ENCODE data around the gene DENND1A. TPM values are rescaled to one million over a fixed set of nuclear protein-coding genes. Genes with fewer than 3 reads are reported as not detected.
A peak's percentile ranks its signal among the peaks of the same experiment; 100 is the strongest.

The DENND1A gene
- total and polyA plus RNA-seq, 2 of the 13 experiments (the other 11 are each of a cell fraction or from before 2014, with no cell fraction given) = 14.8 to 30.1 TPM

- DNase-seq (ENCODE audit: low spot score) (no peak), ATAC-seq (no peak), FAIRE-seq (no peak)
- no TSS peak for BruUV-seq (replicated peaks)
- Histone ChIP-seq H3K79me2 (ENCODE audit: insufficient read depth, low read length) (peaks cover 29% of the 10 kb centered on the region), H4K20me1 (ENCODE audit: insufficient read depth, low read length) (no peaks in the 10 kb centered on the region; the same call in 1 of the 2 replicates), H3K27me3 (ENCODE audit: control insufficient read depth in 1 of 2, insufficient read depth in 2 of 2, low read length in 2 of 2) (no peaks in the 10 kb centered on the region), H3K9me3 (ENCODE audit: low read length) (peaks cover 20% of the 10 kb centered on the region), H3K9ac (ENCODE audit: insufficient read depth, low read depth, low read length) (no peak overlapping the region), H3K4me1 (ENCODE audit: insufficient read depth, low read length) (no peaks in the 10 kb centered on the region), H3K27ac (ENCODE audit: extremely low read length, insufficient read depth, low read length) (no peak overlapping the region), H3K4me3 (replicated peaks in 1 of 3; ENCODE audit: insufficient read depth in 1 of 3, low read depth in 2 of 3, low read length in 3 of 3) (no peak overlapping the region), H3K36me3 (replicated peaks in 1 of 2; ENCODE audit: control insufficient read depth in 1 of 2, insufficient read depth in 2 of 2, low read length in 2 of 2) (no peaks in the 10 kb centered on the region), H2AFZ (ENCODE audit: low read length) (no peak overlapping the region), H3K4me2 (ENCODE audit: low read depth, low read length) (no peak overlapping the region)
- intact Hi-C loops (cut with micrococcal nuclease; ENCODE audit: unreplicated experiment) = no loop called here
- ChIA-PET CTCF (ENCODE audit: low intra/inter-chr PET ratio, low total read pairs) (no interaction called here), POLR2A (no interaction called here)
- TF ChIP-seq ZNF317 (CRISPR knock-in tag; IDR thresholded peaks at IDR 0.05) = peak; percentile 99
- TF ChIP-seq ZFP1 (CRISPR knock-in tag; IDR thresholded peaks at IDR 0.05) = peak; percentile 24; the same call in 1 of the 2 replicates
- TF ChIP-seq ZNF672 (CRISPR knock-in tag; IDR thresholded peaks at IDR 0.05) = no peak
- TF ChIP-seq, protein P1, sequence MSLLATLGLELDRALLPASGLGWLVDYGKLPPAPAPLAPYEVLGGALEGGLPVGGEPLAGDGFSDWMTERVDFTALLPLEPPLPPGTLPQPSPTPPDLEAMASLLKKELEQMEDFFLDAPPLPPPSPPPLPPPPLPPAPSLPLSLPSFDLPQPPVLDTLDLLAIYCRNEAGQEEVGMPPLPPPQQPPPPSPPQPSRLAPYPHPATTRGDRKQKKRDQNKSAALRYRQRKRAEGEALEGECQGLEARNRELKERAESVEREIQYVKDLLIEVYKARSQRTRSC (CRISPR knock-in tag; IDR thresholded peaks at IDR 0.05; ENCODE audit: low read depth) = no peak
- TF ChIP-seq ADNP (CRISPR knock-in tag; IDR thresholded peaks at IDR 0.05) = no peak
- in situ Hi-C loops (cut with HindIII; ENCODE audit: extremely low pct_ligation_motif_present, low pct_unique_long_range_greater_than_20kb) = no loop called here
Observed at GRCh38 chr9:123828449-123828848, 101.5 kb downstream of the DENND1A start.

GRCh38 chr9:123825342-123826060 is 104.4 kb downstream of the DENND1A start:
- no peak for TF ChIP-seq ZNF337 (CRISPR knock-in tag; IDR thresholded peaks at IDR 0.05; ENCODE audit: borderline replicate concordance, low read depth)
- TF ChIP-seq ZBTB20 (CRISPR knock-in tag; IDR thresholded peaks at IDR 0.05; ENCODE audit: borderline replicate concordance, low read depth) = no peak
- no peak for TF ChIP-seq KLF15 (CRISPR knock-in tag; IDR thresholded peaks at IDR 0.05; ENCODE audit: borderline replicate concordance)
- TF ChIP-seq MTA1 (CRISPR knock-in tag; IDR thresholded peaks at IDR 0.05; ENCODE audit: borderline replicate concordance) = no peak
- no peak for TF ChIP-seq MEIS2 (CRISPR knock-in tag; IDR thresholded peaks at IDR 0.05)
- TF ChIP-seq ZFY (CRISPR knock-in tag; IDR thresholded peaks at IDR 0.05) = no peak
- TF ChIP-seq ZNF878 (CRISPR knock-in tag; IDR thresholded peaks at IDR 0.05) = no peak
- TF ChIP-seq ZNF703 (CRISPR knock-in tag; IDR thresholded peaks at IDR 0.05; ENCODE audit: borderline replicate concordance) = no peak
- no peak for TF ChIP-seq POLR2AphosphoS5 (IDR thresholded peaks at IDR 0.05; ENCODE audit: low read depth, low read length)
- TF ChIP-seq BHLHE40 (IDR thresholded peaks at IDR 0.05; ENCODE audit: low read length) = no peak
- TF ChIP-seq FOSL2 (CRISPR knock-in tag; IDR thresholded peaks at IDR 0.05) = no peak
- FAIRE-seq (no peak), DNase-seq (ENCODE audit: low spot score) (peak; percentile 32), ATAC-seq (no peak)
- Histone ChIP-seq H2AFZ (ENCODE audit: low read length) (no peak overlapping the region), H3K9ac (ENCODE audit: insufficient read depth, low read depth, low read length) (no peak overlapping the region), H3K27me3 (ENCODE audit: control insufficient read depth in 1 of 2, insufficient read depth in 2 of 2, low read length in 2 of 2) (no peaks in the 10 kb centered on the region; a peak in 1 of 5 replicates), H3K4me2 (ENCODE audit: low read depth, low read length) (no peak overlapping the region), H3K79me2 (ENCODE audit: insufficient read depth, low read length) (peaks cover 21% of the 10 kb centered on the region), H3K27ac (ENCODE audit: extremely low read length, insufficient read depth, low read length) (no peak overlapping the region), H3K4me3 (replicated peaks in 1 of 3; ENCODE audit: insufficient read depth in 1 of 3, low read depth in 2 of 3, low read length in 3 of 3) (no peak overlapping the region), H3K9me3 (ENCODE audit: low read length) (peaks cover 20% of the 10 kb centered on the region), H3K36me3 (replicated peaks in 1 of 2; ENCODE audit: control insufficient read depth in 1 of 2, insufficient read depth in 2 of 2, low read length in 2 of 2) (no peaks in the 10 kb centered on the region), H3K4me1 (ENCODE audit: insufficient read depth, low read length) (peaks cover 12% of the 10 kb centered on the region; the same call in 1 of the 2 replicates), H4K20me1 (ENCODE audit: insufficient read depth, low read length) (no peaks in the 10 kb centered on the region; the same call in none of the 2 replicates)
- CTCF ChIA-PET (ENCODE audit: low intra/inter-chr PET ratio, low total read pairs) = no interaction called here
- no TSS peak for BruUV-seq (replicated peaks)
- intact Hi-C loops (cut with micrococcal nuclease; ENCODE audit: unreplicated experiment) = no loop called here
- POLR2A ChIA-PET = no interaction called here
- WGBS (ENCODE audit: low lambda C conversion rate) = 98% methylated on average over 5 of the region's 5 CpGs
- in situ Hi-C loops (cut with HindIII; ENCODE audit: extremely low pct_ligation_motif_present, low pct_unique_long_range_greater_than_20kb) = no loop called here
